NCI-H2227 treated with DMSO at 0.1 percent for 48 hours (cell line): ENCODE data around the gene ARPC5.

ENCODE experiments used
- DNase-seq: peaks from one replicate; lab custom pipeline; 2025; lab: John Stamatoyannopoulos, UW

Gene ARPC5

GRCh38 chr1:183586455-183586854 lies 49.1 kb downstream of the ARPC5 start:
- no peak for DNase-seq

GRCh38 chr1:183585038-183585437 lies 50.5 kb downstream of the ARPC5 start:
- DNase-seq: no peak

DNA sequence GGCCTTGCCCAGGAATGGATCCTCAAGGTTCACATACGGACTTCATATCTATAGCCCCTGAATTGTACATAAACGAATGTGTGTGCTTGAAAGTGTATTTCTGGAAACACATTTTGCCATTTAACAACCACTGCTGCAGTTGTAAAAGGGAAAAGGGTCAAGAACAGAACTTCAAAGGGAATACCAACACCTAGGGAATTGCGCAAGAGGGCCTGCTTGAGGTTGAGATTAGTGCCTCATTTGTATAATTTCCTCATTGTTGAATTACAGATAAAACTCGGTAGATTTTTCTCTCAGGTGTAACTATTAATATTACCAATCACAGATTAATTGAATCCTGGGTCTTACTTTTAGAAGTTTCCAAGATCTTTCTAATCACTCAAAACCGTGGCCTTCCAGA lies 51.4 kb downstream of the ARPC5 start:
- DNase-seq: no peak

DNA sequence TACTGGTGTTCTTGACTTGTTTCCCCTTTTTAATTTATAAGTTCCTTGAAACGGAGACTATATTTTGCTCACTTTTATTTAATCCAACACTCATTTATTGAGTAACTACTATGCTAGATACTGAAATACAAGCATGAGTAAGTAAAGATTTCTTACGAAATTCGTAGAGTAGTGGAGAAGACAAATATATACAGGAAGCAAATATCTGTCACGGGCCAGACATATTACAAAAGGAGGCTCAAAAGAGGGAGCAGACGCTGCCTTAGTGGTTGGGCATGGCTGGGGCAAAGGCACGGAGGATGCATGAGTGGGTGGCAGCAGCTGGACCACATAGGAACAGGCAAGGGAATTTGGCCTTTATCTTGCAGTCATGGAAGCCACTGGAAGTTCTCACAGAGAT lies 52.1 kb downstream of the ARPC5 start:
- no peak for DNase-seq

GRCh38 chr1:183582021-183582713 lies 53.4 kb downstream of the ARPC5 start:
- DNase-seq: no peak

DNA sequence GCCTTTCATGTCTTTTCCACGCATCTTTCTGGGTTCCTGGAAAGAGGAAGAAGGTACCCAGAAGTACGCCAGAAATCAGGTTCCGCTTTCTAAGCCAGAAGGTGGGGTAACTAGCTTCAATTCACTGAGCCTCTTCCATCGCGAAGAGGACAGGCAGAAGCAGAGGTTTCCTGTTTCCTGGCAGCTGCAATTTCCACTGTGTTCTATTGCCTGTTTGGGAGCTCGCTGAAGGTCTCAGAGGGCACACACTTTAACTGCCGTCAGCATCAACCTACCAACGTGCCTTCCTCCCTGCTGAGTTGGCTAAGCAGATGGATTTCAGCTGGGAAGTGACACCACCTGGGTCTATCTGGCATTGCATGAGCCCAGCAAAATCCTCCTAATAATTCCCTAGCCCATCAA lies 55.3 kb downstream of the ARPC5 start:
- DNase-seq: peak; percentile 26

- no peak for DNase-seq
Observed at GRCh38 chr1:183578856-183579255, 56.7 kb downstream of the ARPC5 start.

GRCh38 chr1:183577897-183578465 lies 57.6 kb downstream of the ARPC5 start:
- DNase-seq: no peak

DNA sequence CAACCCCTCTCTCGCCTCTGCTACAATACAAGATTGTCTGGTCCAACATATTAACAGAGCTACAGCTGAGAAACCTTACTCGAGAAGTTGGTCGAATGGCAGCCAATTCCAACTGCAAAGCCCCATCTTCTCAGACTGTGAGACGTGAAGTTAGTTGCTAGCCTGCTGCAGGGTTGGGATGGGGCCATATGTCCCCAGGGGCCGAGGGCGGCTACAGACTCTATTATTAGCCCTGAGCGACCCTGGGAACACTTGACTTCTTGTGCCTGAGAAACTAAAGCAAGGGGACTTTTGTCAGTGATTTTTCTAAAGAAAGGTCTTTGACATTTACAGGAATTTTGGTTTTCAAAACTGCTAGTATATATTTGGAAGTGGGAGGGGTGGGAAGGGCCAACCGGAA lies 59.0 kb downstream of the ARPC5 start:
- DNase-seq: no peak

DNA sequence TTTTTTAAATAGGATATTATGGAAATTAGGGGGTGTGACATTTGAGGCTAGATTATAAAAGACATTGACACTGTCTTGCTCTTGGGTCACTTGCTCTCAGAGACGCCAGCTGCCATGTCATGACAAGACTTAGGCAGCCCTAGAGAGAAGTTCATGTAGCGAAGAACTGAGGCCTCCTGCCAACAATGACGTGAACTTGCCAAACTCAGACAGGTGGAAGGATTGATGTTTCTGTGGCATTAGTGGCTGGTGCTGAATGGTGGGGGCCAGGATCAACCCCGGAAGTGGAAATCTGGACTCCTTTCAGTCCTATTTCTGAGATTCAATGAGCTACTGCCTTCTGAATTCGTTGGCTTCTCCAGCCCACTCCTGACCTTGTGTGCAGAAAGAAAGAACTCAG lies 60.0 kb downstream of the ARPC5 start:
- DNase-seq: no peak

GRCh38 chr1:183572721-183573120 lies 62.9 kb downstream of the ARPC5 start:
- DNase-seq: no peak

DNA sequence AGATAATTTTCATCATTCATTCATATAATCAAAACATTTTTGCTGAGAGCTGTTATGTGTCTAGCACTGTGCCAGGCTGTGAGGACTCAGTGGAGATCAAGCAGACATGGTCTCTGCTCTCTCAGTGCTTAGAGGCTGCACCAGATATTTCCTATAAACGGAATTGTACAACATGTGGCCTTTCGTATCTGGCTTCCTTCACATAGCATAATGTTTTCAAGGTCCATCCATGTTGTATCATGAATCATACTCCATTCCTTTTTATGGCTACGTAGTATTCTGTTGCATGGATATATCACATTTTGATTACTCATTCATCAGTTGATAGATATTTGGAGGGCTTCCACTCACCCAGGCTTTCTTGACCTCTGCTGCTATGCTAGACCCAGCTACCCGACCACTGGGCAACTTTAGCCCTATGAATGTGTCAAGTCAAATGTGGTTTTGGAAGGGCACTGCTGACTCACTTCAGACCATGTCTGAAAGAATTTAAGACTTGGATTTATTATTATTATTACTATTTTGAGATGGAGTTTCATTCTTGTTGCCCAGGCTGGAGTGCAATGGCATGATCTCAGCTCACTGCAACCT lies 63.8 kb downstream of the ARPC5 start:
- DNase-seq: no peak
